Kidney tubule cell (primary cell): Measurements from ENCODE around the gene RAPGEF2.
"Not testable (repeated sequence)": the region's sequence is repeated elsewhere in the genome, so short reads cannot be mapped to it uniquely, and the experiment has no call there.

ENCODE experiments used
- DNase-seq: peaks from one replicate; pipeline ENCODE4 v3.0.0-alpha.2; 2018; ENCODE audit warnings: low spot score

RAPGEF2 gene

DNA sequence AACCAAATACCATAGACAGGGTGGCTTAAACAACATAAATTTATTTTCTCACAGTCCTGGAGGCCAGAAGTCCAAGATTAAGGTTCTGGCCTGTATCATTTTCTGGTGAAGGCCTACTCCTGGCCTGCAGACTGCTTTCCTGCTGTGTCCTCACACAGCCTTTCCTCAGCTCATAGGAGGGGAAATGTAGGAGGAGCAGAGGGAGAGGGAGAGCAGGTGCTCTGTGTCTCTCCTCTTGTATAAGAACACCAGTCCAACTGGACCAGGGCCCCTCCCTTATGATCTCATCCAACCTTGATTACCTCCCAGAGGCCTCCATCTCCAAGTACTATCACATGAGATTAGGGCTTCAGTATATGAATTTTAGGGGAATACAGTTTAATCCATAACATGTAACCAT lies 34.3 kb downstream of the RAPGEF2 start:
- no peak for DNase-seq

DNA sequence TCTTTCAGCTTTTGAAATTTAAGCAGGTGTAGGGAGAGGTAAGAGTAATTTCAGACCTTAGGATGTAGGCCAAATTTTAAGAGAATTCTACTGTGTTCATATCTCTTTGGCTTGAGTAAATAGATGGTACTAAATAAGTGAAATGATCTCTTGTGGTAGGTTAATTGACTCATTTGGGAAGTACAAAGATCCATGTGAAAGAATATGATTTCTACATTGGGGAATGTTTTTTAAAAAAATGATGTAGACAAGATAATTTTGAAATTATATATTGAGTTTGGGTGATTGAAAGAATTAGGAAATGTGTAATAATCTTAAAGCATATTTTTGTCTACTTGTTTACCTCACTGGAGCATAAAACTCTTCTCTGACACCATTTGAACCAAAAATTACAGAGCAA lies 35.6 kb downstream of the RAPGEF2 start:
- DNase-seq: no peak

DNA sequence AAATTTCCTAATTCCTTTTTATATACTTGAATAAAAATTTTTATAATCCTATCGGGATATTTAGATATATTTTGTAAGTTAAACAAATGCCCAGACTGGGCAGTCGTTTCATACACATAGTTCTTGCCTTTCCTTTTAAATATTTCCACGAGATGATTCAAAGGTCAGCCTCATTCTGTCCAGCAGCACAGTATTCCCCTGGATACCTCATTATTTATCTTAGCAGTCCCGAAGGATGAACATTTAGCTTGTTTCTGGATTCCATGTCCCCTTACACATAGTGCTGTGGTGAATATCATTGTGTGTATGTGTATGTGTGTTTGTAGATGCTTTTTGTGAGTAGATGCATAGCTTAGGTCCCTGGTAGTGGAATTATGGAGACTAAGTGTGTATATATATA lies 38.3 kb downstream of the RAPGEF2 start:
- DNase-seq: peak; percentile 25

DNA sequence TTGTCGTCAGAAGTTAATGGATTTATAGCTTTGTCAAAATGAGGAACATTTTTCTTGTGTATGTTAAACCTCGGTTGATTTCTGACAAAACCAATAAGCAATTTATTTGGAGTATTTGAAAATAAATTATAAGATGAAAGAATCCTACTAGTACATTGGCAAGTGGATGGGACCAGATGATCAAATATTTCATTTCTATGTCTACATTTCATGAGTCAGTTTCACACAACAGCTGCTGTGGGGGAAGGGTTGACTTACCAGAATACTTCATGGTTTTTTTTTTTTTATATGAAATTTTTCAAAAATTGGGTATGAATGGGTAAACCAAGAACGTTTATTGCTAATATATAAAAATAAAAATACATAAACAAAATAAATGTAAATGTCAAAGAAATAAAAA lies 39.4 kb downstream of the RAPGEF2 start:
- DNase-seq: no peak

DNA sequence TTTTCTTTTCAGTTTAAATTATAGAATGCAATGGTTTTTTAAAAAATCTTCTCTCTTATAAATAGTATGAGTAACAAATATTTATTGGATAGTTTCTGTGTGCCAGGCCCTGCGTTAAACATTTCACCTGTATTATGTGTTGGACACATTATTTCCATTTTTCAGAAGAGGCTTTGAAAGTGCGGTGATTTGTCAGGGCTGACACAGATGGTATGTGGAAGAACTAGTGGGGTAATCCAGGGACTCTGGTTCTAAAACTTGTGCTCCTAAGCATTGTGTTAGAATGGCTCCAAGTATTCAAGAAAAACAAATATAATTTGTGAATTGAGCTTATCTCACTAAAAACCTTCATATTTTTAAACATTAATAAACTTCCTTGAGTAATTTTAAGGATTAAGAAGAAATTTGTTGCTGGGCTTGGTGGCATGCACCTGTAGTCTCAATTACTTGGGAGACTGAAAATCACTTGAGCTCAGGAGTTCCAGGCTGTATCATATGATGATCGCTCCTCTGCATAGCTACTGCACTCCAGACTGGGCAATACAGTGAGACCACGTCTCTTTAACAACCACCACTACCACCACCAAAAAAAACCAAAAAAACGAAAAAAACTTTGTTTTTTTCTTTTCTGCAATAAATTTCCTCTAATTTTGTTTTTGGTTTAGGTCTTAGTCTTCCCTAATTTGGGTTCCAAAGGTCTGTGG lies 40.0 kb downstream of the RAPGEF2 start:
- no peak for DNase-seq

DNA sequence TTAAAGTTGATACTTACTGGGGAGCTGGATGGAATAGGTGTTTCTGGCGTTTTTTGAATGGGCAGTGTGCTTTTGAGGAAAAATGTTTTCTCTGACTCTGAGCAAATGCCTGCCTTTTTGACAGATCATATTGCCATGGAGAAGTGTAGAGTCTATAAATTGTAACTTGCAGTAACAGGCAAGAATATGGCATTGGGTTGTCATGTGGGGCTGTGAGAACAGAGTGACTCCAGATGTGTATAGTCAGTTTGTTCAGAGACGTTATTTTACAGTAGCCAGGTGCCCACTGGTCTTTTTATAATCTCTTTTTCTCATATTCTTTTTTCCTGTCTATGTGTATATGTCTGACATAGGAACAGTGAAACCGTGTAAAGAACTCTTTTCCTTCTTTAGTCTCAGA lies 40.8 kb downstream of the RAPGEF2 start:
- DNase-seq: no peak

DNA sequence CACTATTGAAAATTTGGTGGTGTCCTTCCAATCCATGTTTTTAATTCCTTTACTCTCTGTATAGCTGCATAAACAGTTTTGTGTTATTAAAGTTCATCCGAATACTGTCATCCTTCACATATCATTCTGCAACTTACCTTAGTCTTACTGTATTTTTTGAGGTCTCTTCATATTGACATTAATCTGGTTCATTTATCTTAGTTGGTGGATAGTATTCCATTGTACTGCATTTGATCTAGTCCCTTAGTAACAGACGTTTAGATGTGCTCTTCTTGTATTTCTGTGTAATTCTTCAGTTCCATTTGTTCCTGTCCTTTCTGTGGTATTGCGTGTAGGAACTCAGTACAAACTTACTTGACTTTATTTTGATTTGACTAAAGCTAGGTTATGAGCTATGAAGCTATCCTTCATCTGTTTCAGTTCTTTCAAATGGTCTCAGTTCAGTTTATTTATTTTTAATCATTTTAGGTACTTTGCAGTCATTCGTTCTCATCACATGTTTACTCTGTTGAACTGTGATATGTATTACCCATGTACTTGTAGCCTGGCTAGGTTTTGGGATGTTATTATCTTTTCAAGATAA lies 41.3 kb downstream of the RAPGEF2 start:
- DNase-seq: no peak

DNA sequence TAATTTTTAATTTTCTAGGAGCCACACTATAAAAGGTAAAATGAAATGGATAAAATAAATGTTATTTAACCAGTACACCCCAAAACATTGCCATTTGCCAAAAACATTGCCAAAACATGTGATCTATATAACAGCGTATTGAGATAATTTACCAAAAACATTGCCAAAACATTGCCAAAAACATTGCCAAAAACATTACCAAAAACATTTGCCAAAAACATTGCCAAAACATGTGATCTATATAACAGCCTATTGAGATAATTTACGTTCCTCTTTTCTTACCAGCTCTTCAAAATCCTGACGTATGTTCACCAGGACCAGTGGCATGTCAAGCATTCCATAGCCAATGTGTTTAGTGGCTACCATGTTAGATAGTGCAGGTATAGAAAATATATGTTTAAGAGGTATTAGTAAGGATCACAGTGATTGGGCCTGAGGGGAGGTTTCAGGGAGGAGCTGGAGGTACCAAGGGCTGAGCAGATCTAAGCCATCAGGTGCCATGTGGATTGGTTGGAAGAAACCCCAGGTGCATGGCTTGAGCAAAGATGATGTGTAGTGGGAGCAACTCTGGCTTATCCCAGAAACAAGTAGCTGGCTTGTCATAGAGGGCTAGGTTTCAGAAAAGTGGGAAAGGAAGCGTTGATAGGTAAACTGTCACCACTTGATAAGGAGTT lies 42.6 kb downstream of the RAPGEF2 start:
- no peak for DNase-seq

DNA sequence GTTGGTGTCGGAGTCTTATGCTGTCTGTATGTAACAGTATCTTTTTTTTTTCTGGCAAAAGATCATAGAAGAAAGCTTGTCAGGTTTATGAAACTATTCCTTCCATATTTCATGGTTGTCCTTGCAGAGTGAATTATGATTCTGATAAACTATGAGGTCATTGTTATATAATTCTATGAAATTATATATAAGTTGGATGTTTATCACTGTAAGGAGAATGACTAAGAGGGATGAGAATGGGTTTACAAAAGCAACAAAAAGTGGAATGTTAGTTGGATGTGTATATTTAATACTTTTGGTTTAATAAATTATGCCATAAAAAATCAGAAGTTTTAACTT lies 43.1 kb downstream of the RAPGEF2 start:
- DNase-seq: no peak

DNA sequence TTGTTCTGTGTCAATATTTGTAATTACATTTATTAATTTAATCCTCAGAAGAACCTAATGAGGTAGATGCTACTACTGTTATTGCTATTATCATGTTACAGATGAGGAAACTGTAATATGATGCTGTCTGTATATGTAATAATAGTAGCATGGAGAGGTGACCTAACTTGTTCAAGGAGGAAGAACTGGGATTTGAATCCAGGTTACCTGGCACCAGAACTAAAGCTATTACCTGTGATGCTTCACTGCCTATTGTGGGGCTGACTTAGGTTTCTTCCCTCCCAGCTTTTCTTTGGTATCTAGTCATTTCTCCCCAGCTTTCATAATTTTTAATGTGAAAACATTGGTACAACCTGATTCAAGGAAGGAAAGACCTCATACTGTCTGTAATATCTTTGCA lies 43.6 kb downstream of the RAPGEF2 start:
- DNase-seq: no peak

DNA sequence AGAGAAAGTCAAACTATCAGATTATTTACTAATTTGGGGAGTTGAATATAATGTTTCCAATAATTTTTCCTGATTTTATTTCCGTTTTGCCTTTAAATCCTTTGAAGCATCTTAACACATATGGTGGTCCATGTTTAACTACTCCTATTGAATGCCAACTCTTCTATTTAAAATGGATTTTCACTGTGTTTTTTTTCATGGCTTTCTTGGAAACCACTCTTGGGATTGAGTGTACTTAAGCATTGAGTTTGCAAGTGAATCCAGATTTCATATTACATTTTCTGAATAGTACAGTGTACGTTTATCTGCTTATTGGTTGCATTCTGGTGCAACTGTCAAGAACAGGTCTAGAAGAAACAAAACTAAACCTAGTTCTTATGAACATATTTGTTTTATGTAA lies 45.6 kb downstream of the RAPGEF2 start:
- DNase-seq: no peak

DNA sequence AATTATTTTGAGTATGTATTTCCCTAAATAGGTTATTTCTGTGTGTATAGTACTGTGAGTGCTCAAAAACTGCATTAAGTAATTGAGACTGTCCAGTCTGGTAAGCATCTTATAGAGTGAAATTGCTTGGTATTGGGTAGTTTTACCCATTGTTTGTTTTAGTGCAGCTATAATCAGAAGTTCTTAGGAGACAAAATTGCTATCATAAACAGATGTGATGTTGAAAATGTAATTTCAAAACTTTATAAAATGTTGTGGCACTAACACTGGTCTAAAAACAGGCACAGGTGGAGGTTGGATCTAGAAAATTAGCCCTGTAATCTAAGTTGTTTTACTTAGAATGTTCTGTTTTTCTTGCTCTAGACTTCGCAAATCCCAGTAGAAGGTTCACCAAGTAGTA lies 46.8 kb downstream of the RAPGEF2 start:
- DNase-seq: no peak

DNA sequence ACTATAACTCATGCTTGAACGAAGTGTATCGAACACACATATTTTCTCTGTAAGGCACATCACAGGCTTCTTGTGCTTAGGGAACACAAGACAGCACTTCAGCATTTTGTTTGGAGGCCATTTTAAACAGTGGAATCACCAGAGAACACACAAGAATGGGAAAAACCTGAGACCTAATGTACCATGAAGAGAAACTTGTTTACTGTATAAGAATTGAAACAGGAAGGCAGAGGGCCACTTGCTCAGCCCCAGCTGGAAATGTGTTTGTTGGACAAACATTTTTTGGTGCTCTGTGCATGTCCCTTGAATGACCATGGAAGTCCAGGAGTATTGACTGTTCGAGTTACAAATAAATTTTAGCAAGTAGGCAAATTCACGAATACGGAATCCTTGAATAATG lies 47.5 kb downstream of the RAPGEF2 start:
- peak; percentile 8 for DNase-seq

DNA sequence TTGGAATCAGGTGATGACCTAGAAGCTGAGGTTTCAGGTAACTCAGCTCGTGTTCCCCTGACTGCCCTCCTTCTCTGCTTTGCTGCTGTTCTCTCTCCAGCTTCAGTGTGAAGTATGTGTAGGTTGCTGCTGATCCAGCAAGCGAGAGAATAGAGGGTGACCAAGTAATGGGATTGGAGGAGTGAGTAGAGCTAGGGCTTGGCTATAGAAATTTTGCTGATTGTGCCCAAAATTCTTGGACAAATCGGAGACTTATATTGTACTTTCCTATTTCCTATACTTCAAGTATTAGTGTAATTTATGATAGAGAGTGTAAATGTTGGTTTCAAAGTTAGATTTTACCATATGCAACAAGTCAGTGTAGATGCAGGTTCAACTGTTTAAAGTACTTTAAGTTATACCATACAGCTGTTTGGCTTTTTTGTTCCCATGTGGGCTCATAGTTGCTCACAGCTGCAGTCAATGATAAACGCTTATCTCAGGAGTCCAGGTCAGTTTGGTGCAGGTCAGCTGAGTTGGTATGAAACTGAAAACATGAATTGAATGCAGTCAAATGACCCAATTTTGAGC lies 48.0 kb downstream of the RAPGEF2 start:
- no peak for DNase-seq

DNA sequence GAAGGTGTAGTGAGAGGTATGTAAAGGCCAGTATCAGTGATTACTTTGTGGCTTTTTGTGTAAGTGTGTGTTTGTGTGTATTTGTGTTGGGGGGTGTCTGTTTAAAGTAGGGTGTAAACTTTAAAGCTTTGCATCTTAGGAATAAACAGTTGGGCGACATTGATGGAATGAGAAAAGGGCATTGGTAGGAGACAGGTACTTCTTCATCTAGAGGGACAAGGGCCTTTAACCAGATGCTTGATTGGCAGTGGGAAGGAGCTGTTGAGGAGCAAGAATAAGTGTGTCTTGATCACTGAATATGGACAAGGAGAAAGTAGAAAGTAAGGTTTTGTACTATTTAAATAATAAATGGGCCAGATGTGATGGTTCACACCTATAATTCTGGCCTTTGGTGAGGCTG lies 48.8 kb downstream of the RAPGEF2 start:
- DNase-seq: no peak

DNA sequence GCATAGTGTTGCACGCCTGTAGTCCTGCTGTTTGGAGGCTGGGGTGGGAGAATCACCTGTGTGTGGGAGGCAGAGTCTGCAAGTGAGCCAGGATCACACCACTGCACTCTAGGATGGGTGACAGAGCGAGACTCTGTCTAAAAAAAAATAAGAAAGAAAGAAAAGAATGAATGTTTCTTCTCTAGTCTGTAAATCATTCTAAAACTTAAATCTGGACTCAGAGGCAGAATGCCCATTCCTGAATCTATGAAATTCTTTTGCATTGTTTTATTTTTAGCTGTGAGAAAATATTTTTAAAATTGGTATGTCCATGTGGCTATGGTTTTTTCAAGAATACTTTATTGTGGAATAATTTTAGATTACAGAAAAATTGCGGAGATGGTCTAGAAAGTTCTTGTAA lies 49.3 kb downstream of the RAPGEF2 start:
- no peak for DNase-seq

DNA sequence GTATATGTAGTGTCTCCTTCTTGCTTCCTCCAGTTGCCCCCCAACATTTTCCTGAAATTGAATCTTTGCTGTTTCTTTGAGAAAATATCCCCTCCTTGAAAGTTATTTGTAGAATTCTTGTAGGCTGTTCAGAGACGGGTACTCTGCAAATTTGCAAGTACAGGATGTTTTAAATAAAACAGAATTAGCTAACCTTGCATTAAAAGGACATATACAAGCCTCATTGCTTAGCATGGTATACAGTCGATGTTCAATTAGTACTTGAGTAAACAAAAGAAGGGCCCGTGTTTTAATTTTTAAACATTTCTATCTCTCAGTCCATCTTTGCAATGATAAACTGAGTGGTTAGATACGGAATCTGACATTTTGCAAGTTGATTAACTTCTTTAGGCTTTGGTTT lies 50.8 kb downstream of the RAPGEF2 start:
- DNase-seq: no peak

DNA sequence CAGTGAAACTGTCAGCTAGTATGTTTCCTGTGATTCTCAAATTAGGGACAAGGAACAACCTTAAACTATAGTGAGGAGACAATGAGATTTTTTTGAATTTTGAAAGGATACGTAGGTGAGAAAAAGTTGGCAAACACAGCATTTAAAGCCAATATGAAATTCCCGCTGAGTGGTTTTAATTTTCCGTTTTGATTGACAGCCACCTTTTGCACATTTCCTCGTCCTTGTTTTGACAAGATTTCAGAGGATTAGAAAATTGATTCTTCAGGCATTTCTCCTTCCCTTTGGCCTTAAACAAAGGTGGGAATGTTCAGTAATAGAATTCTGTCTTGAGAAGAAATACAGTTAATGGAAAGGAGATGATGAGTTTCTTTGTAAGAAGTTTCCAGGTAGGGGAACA lies 52.2 kb downstream of the RAPGEF2 start:
- DNase-seq: no peak

DNA sequence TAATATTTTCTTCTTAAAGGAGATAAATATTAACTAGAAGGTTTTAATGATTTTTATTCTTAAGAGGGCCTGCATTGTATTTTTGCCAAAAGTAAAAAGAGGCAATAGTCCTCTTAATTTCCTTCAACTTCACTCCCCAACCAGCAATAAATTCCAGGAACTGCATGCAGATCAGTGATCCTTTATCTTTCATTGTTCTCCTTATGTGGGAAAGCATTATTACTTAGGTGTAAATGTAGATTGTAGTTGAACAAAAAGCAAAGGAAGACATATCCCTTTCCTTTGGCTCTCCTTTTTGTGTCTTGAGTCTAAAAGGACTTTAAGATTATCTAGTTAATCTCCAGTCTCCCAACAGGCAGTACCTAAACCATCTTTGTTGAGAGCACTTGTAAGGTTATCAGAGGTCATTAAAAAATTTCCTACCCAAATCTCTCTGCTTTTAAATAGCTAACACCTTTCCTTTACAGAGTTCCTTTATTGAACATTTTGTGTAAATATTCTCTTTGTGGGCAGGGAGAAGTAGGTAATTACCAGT lies 55.3 kb downstream of the RAPGEF2 start:
- no peak for DNase-seq

DNA sequence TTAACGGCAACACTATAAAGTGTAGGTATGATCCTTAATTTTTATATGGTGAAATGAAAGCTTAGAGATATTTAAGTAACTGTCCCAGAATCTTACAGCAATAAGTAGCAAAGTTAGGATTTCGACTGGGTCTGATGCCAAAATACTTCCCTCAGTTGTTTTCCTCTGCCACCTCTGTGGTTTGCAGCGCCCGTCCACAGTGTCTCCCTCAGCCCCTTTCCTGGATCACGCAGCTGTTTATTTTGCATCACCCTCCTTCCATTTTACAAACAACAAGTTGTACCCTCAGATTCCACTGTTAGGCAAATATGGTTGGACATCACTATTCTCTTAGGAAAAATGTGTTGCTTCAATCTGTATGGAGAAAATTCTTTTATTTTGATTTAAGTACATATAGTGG lies 56.1 kb downstream of the RAPGEF2 start:
- DNase-seq: no peak

DNA sequence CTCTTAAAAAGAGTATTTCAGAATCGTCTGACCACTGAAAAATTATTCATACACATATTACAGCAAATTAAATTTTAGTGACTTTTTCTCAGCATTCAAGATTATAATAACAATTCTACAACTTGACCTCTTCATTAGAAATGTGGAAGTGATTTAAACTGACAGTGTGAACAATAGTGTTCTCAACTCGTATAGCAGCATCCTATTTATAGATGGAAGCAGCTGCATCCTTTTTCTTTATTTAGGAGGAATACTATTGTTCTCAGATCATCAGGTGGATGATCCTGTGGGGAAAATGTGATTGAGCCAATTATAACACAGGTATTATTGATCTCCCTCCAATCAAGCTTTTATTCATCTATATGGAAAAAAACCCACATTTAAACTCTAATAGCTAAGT lies 56.7 kb downstream of the RAPGEF2 start:
- DNase-seq: no peak

DNA sequence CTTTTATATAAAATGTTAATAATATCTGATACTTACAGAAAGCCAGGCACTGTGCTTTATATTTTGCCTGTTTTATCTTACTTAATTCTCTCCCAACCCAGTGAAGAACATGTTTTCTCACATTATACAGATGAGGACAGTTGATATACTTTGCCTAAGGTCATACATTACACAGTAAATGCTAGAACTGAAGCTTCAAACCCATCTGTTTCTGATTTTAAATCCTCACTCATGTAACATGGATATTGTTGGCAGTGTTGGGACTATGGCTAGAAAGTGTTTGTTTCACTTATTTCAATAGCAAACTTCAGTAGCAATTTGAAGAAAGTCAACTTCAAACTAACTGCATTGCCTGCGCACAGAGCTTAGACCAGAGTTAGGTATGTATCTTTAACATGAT lies 57.4 kb downstream of the RAPGEF2 start:
- DNase-seq: no peak

DNA sequence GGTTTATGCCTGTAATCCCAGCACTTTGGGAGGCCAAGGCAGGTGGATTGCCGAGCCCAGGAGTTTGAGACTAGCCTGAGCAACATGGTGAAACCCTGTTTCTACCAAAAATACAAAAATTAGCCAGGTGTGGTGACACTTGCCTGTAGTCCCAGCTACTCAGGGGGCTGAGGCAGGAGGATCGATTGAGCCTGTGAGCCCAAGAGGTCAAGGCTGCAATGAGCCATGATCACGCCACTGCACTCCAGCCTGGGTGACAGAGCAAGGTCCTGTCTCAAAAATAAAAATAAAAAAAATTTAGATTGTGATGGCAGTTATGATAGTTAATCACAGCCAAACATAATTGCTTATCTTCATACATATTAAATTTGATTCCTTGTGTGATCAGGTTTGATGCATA lies 58.6 kb downstream of the RAPGEF2 start:
- DNase-seq: not testable (repeated sequence)
